ENCODE measurements around the gene SLC12A8. TPM values are rescaled to one million over a fixed set of nuclear protein-coding genes. Genes with fewer than 3 reads are reported as not detected.

Gene SLC12A8
- polyA plus RNA-seq, 1 donor: 21.6 TPM

DNA sequence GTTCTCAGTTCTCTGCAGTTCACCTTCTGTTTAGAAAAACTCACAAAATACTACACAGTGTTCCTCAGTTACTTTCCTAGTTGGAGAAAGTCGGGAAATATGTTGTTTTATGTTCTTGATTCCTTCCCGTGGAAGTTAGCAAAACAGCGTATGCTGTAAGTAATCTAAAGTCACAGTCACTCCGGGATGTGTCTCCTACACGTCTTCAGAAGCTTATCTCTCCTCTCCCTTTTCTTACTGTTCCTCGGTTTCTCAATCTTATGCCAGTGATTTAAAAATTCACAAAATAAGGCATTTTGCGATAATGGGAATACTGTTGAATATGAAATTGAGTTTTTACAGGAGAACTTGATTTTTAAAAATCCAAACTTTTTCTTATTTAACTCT is 158.5 kb downstream of the SLC12A8 start:
- peaks cover 15% of the 10 kb centered on the region for H3K27me3 ChIP-seq (ENCODE audit: control insufficient read depth, insufficient read depth, low read length)
- peaks cover 19% of the 10 kb centered on the region for H3K4me1 ChIP-seq (ENCODE audit: control insufficient read depth, insufficient read depth, low read length)
- no peaks in the 10 kb centered on the region for H3K36me3 ChIP-seq (ENCODE audit: control insufficient read depth, insufficient read depth, low read length)
- H3K4me3 ChIP-seq (ENCODE audit: low read length): peak overlapping the region; percentile 31
- no peak for DNase-seq
- H3K27ac ChIP-seq (ENCODE audit: low read length): no peak overlapping the region
- no peaks in the 10 kb centered on the region for H3K9me3 ChIP-seq (ENCODE audit: control insufficient read depth, low read depth, low read length)
- whole genome bisulfite sequencing (ENCODE audit: insufficient coverage, low lambda C conversion rate): 87% methylated on average over 6 of the region's 7 CpGs

DNA sequence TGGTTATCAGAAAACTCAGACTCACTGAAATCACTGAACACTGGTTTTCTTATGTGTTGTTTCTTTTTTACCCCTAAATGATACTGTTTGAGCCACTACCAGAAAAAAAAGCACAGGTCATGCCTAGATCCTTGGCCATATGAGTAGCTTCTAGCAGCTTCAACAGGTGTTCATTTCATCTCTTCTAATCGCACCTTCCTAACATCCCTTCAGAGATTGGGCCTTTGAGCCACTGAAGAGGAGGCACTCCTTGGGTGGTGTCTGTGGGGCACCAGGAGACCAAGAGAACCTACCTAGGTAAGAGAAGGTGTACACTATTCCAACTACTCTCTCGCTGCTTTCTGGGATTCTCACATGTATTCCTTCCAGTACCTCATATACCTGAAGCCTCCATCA is 159.2 kb downstream of the SLC12A8 start:
- Histone ChIP-seq H3K9me3 (ENCODE audit: control insufficient read depth, low read depth, low read length) (no peaks in the 10 kb centered on the region), H3K27me3 (ENCODE audit: control insufficient read depth, insufficient read depth, low read length) (peaks cover 15% of the 10 kb centered on the region), H3K4me3 (ENCODE audit: low read length) (no peak overlapping the region), H3K27ac (ENCODE audit: low read length) (no peak overlapping the region), H3K4me1 (ENCODE audit: control insufficient read depth, insufficient read depth, low read length) (peaks cover 19% of the 10 kb centered on the region), H3K36me3 (ENCODE audit: control insufficient read depth, insufficient read depth, low read length) (no peaks in the 10 kb centered on the region)
- DNase-seq: no peak
- WGBS (ENCODE audit: insufficient coverage, low lambda C conversion rate): 100% methylated on average over 1 of the region's 2 CpGs

DNA sequence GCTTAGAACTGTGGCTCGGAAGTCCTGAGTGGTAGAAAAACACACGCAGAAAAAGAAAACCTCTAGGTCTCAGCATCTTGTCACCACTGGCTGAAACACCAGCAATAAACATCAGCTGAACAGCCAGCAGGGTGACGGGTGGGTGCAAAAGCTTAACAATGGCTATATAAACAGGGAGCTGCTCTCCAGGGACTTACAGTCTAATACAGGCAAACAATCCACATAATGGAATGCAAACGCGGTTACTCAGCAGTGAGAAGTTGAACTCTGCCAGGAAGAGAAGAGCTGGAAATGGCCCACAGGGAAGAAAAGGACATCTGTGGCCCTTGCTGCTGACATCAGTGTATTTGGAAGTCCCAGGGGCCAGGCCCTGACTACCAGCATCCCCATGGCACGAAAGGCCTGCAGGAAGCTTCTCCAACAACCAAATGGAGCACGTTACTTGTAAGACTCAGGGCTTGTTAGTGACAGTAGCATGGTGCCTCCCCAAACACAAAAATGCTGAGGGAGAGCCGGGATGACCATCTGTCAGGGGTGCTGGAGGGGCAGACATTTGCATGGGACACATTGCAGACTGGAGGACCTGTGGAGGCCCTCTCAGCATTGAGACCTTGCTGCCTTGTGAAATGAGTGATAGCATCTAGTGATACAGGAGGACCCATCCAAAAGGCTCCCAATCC is 159.8 kb downstream of the SLC12A8 start:
- H3K4me1 ChIP-seq (ENCODE audit: control insufficient read depth, insufficient read depth, low read length): peaks cover 19% of the 10 kb centered on the region

DNA sequence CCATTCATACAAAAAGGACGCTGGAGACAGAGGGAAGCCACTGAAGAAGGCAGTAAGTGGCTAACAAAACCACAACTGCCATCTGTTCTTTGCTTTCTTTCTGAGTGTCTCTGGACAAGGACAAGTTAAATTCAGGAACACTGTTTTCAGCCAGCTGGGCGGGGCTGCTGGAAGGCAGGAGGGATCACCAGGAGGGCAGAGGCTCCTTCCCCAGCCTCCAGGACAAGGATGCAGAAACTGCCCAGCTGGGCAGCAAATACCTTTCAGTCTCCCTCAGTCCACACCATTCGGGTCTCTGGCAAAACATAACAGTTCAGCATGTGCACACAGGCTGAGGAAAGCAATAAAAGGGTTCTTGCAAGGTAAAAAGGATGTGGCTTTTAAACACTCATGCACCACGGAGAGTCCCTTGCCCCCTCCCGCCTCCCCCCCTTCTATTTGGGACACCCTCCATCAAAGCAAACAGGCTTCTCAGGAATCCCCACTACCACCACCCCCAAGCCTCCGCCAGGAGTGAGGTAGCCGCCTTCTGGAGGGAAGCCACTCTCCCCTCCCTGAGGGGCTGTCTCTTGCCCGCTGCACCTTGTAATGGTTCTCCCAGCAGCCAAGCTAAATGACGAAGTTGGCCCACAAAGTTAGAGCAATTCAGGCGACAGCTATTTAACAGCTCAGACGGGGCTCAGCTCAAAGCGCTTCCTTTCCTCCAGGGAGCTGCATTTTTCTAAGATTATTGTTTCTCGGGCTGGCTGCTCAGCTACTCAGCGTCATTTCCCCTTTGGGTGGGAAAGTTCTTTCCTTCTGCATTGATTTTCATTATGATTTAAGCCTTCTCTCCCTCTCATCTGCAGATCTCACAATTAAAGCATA is 160.6 kb downstream of the SLC12A8 start:
- Histone ChIP-seq H3K9me3 (ENCODE audit: control insufficient read depth, low read depth, low read length) (no peaks in the 10 kb centered on the region), H3K4me1 (ENCODE audit: control insufficient read depth, insufficient read depth, low read length) (peaks cover 19% of the 10 kb centered on the region), H3K27ac (ENCODE audit: low read length) (peak overlapping the region; percentile 1), H3K27me3 (ENCODE audit: control insufficient read depth, insufficient read depth, low read length) (peaks cover 11% of the 10 kb centered on the region), H3K4me3 (ENCODE audit: low read length) (no peak overlapping the region), H3K36me3 (ENCODE audit: control insufficient read depth, insufficient read depth, low read length) (peaks cover 3% of the 10 kb centered on the region)
- WGBS (ENCODE audit: insufficient coverage, low lambda C conversion rate): no CpG with 5 or more reads among the region's 14 CpGs
- DNase-seq: no peak

More for the DNA sequence above, 159.8 kb downstream of the SLC12A8 start:
- Histone ChIP-seq H3K9me3 (ENCODE audit: control insufficient read depth, low read depth, low read length) (no peaks in the 10 kb centered on the region), H3K4me3 (ENCODE audit: low read length) (no peak overlapping the region), H3K27me3 (ENCODE audit: control insufficient read depth, insufficient read depth, low read length) (peaks cover 15% of the 10 kb centered on the region), H3K27ac (ENCODE audit: low read length) (peak overlapping the region; percentile 1), H3K36me3 (ENCODE audit: control insufficient read depth, insufficient read depth, low read length) (no peaks in the 10 kb centered on the region)
- 93% methylated on average over 2 of the region's 8 CpGs for WGBS (ENCODE audit: insufficient coverage, low lambda C conversion rate)
- DNase-seq: no peak

DNA sequence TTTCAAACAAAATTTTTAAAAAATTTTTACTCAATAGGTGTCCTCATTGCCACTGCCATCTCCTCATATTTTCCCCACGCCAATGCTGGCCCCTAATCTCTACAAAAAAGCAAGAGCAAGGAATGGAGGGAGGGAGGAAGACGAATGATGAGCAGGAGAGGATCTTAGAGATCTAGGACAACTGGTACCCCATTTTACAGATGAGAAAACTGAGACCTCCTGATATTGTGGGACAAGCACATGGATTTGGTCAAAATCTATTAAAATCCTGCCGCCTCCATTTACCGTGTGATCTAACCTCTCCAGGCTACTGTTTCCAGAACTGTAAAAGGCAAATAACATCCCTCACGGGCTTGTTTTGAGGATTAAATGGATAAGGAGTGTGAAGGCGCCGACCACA is 161.3 kb downstream of the SLC12A8 start:
- Histone ChIP-seq H3K4me1 (ENCODE audit: control insufficient read depth, insufficient read depth, low read length) (peaks cover 16% of the 10 kb centered on the region), H3K27me3 (ENCODE audit: control insufficient read depth, insufficient read depth, low read length) (peaks cover 4% of the 10 kb centered on the region), H3K27ac (ENCODE audit: low read length) (no peak overlapping the region), H3K36me3 (ENCODE audit: control insufficient read depth, insufficient read depth, low read length) (peaks cover 3% of the 10 kb centered on the region), H3K4me3 (ENCODE audit: low read length) (no peak overlapping the region), H3K9me3 (ENCODE audit: control insufficient read depth, low read depth, low read length) (no peaks in the 10 kb centered on the region)
- WGBS (ENCODE audit: insufficient coverage, low lambda C conversion rate): 82% methylated on average over 3 of the region's 7 CpGs
- no peak for DNase-seq

DNA sequence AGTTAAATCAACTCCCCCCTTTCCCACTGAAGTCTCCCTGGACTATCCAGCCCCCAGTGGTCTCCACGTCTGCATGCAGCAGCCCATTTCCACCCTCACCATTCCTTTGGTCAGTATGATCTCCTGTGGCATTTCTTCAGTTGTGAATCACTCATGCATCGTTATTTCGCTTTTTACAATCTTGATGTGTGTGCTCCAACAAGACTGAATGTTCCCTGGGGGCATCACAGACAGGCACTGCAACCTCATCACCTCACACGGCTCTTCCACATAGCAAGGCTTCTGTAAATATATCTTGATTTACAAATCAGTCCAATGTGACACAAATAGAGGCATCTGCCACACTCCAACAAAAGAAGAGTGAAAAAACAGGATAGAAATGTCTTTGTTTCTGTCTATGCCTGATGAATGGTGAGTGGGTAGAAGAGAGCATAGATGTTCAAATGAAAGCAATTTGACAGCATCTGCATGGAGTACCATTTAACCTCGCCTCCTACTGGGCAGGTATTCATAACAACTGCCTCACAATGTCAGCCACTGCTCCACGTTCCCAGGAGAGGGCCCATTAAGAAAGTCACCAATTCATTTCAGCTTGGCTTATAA is 162.0 kb downstream of the SLC12A8 start:
- DNase-seq: no peak
- peaks cover 3% of the 10 kb centered on the region for H3K27me3 ChIP-seq (ENCODE audit: control insufficient read depth, insufficient read depth, low read length)
- H3K36me3 ChIP-seq (ENCODE audit: control insufficient read depth, insufficient read depth, low read length): peaks cover 3% of the 10 kb centered on the region
- peaks cover 14% of the 10 kb centered on the region for H3K4me1 ChIP-seq (ENCODE audit: control insufficient read depth, insufficient read depth, low read length)
- no peak overlapping the region for H3K4me3 ChIP-seq (ENCODE audit: low read length)
- H3K27ac ChIP-seq (ENCODE audit: low read length): no peak overlapping the region
- WGBS (ENCODE audit: insufficient coverage, low lambda C conversion rate): no CpG with 5 or more reads among the region's 6 CpGs
- no peaks in the 10 kb centered on the region for H3K9me3 ChIP-seq (ENCODE audit: control insufficient read depth, low read depth, low read length)

DNA sequence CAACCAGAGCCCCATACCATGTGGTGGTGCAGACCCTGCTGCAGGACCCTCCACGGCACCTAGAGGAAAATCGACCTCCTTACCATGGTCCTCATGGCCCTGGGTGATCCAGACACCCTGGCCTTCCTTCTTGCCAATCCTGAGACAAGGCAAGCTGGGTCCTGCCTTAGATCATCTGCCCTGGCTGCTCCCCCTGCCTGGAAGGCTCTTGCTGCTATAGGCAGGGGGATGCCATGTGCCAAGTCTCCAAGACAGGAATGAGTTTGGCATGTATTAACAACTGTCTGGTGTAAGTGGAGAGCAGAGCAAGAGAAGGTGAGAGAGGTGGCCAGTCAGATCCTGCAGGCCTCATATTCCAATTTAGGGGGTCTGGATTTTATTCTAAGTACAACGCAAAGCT is 164.3 kb downstream of the SLC12A8 start:
- no peak overlapping the region for H3K4me3 ChIP-seq (ENCODE audit: low read length)
- peaks cover 3% of the 10 kb centered on the region for H3K27me3 ChIP-seq (ENCODE audit: control insufficient read depth, insufficient read depth, low read length)
- H3K4me1 ChIP-seq (ENCODE audit: control insufficient read depth, insufficient read depth, low read length): peaks cover 12% of the 10 kb centered on the region
- no peaks in the 10 kb centered on the region for H3K9me3 ChIP-seq (ENCODE audit: control insufficient read depth, low read depth, low read length)
- 100% methylated on average over 1 of the region's 3 CpGs for WGBS (ENCODE audit: insufficient coverage, low lambda C conversion rate)
- no peak overlapping the region for H3K27ac ChIP-seq (ENCODE audit: low read length)
- H3K36me3 ChIP-seq (ENCODE audit: control insufficient read depth, insufficient read depth, low read length): peaks cover 3% of the 10 kb centered on the region
- DNase-seq: no peak

DNA sequence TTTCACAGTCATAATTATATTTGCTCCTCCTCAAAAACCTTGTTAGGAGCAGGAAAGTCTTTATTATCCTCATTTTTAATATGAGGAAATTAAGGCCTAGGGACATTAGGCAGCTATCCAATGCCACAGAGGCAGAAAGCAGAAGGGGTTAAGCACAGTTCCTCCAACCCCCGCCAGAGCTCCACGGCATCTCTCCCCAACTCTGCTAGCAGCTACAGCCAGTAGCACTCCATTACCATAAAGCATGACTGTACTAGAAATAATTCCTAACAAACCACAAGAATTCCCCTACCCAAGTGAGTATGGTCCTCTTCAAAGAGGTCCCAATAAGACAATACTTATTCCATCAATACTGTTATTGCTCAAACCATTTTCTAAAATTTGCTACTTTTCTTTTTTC is 166.6 kb downstream of the SLC12A8 start:
- no peaks in the 10 kb centered on the region for H3K9me3 ChIP-seq (ENCODE audit: control insufficient read depth, low read depth, low read length)
- no CpG with 5 or more reads among the region's 2 CpGs for WGBS (ENCODE audit: insufficient coverage, low lambda C conversion rate)
- no peaks in the 10 kb centered on the region for H3K27me3 ChIP-seq (ENCODE audit: control insufficient read depth, insufficient read depth, low read length)
- no peak overlapping the region for H3K4me3 ChIP-seq (ENCODE audit: low read length)
- DNase-seq: no peak
- H3K4me1 ChIP-seq (ENCODE audit: control insufficient read depth, insufficient read depth, low read length): peaks cover 7% of the 10 kb centered on the region
- no peak overlapping the region for H3K27ac ChIP-seq (ENCODE audit: low read length)
- H3K36me3 ChIP-seq (ENCODE audit: control insufficient read depth, insufficient read depth, low read length): peaks cover 3% of the 10 kb centered on the region

DNA sequence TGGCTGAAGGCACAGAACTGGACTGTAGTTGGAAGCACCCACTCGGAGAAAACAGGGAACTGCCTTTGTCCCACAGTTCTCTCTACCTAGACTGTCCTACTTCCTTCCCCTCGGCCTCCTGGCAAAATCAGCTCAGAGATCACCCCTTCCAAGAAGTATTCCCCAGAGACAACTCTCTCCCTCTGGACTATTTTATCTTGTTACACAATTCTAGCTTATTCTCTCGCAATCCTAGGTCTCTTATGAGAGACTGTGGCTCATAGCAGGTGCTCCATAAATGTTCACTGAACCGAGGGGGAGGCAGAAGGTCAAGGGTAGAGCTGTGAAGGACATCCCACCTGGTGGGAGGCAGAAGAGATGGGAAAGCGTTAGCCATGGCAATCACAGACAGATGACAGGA is 167.4 kb downstream of the SLC12A8 start:
- H3K4me1 ChIP-seq (ENCODE audit: control insufficient read depth, insufficient read depth, low read length): peaks cover 7% of the 10 kb centered on the region
- no CpG with 5 or more reads among the region's 5 CpGs for WGBS (ENCODE audit: insufficient coverage, low lambda C conversion rate)
- no peaks in the 10 kb centered on the region for H3K27me3 ChIP-seq (ENCODE audit: control insufficient read depth, insufficient read depth, low read length)
- peaks cover 3% of the 10 kb centered on the region for H3K36me3 ChIP-seq (ENCODE audit: control insufficient read depth, insufficient read depth, low read length)
- DNase-seq: no peak
- H3K4me3 ChIP-seq (ENCODE audit: low read length): no peak overlapping the region
- H3K9me3 ChIP-seq (ENCODE audit: control insufficient read depth, low read depth, low read length): no peaks in the 10 kb centered on the region
- H3K27ac ChIP-seq (ENCODE audit: low read length): no peak overlapping the region

DNA sequence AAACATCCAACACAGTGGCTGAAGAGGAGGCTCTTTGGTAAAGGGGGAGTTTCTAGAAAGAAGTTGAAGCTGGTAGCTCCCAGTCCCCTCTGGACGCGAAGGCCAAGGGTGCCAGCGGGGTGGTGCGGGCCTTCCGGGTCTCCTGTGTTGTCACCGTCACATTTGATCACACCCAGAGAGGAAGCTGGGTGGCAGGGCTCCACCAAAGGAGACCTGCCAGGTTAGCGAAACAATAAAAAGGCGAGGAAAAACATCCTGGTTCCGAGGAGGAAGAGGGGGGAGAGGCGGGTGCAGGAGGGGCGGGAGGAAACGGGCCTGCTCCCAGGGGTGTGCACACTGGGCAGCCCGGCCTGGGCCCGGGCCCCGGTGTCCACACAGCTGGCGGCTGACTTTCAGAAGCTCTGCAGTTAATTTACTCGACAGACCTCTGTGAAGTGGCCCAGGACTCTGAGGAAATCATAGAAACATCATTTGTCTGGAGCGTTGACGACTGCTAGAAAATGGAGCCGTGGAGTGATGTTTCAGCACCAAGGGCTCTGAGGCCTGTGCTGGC is 168.9 kb downstream of the SLC12A8 start:
- DNase-seq: no peak
- no peaks in the 10 kb centered on the region for H3K9me3 ChIP-seq (ENCODE audit: control insufficient read depth, low read depth, low read length)
- H3K4me1 ChIP-seq (ENCODE audit: control insufficient read depth, insufficient read depth, low read length): peaks cover 7% of the 10 kb centered on the region
- H3K27ac ChIP-seq (ENCODE audit: low read length): peak overlapping the region; percentile 34
- WGBS (ENCODE audit: insufficient coverage, low lambda C conversion rate): no CpG with 5 or more reads among the region's 20 CpGs
- H3K27me3 ChIP-seq (ENCODE audit: control insufficient read depth, insufficient read depth, low read length): no peaks in the 10 kb centered on the region
- H3K36me3 ChIP-seq (ENCODE audit: control insufficient read depth, insufficient read depth, low read length): peaks cover 3% of the 10 kb centered on the region
- H3K4me3 ChIP-seq (ENCODE audit: low read length): no peak overlapping the region

Data from large intestine (tissue), 3 donors.